ENCODE data around the gene NR3C2.

Gene NR3C2

GRCh38 chr4:148056879-148057278 lies 385.3 kb downstream of the NR3C2 start:
- H3K36me3 ChIP-seq (ENCODE audit: control insufficient read depth in 1 of 2, insufficient read depth in 2 of 2, low read length in 2 of 2): no peaks in the 10 kb centered on the region
- no peak overlapping the region for H4K91ac ChIP-seq (ENCODE audit: low read depth, low read length)
- no peak overlapping the region for H3K9ac ChIP-seq (ENCODE audit: low read length)
- no peak overlapping the region for H3K4me2 ChIP-seq (ENCODE audit: low read length)
- H3K9me3 ChIP-seq (ENCODE audit: insufficient read depth, low read depth, low read length): no peaks in the 10 kb centered on the region
- H2AFZ ChIP-seq (ENCODE audit: insufficient read depth, low read length, poor library complexity): no peak overlapping the region
- H3K79me2 ChIP-seq (ENCODE audit: control insufficient read depth, insufficient read depth, low read length, poor library complexity): no peaks in the 10 kb centered on the region
- H3K23ac ChIP-seq (ENCODE audit: low read length): no peak overlapping the region
- no peak overlapping the region for H2AK5ac ChIP-seq (ENCODE audit: low read length)
- H3K4me3 ChIP-seq (ENCODE audit: low read depth, low read length): no peak overlapping the region
- H2BK12ac ChIP-seq (ENCODE audit: low read length): no peak overlapping the region
- H3K79me1 ChIP-seq (ENCODE audit: low read length): peaks cover 2% of the 10 kb centered on the region
- no peak overlapping the region for H3K18ac ChIP-seq (ENCODE audit: low read length)
- H3K4ac ChIP-seq (ENCODE audit: low read depth, low read length): no peak overlapping the region
- no peak overlapping the region for H4K8ac ChIP-seq (ENCODE audit: low read depth, low read length)
- no peak overlapping the region for H2BK5ac ChIP-seq (ENCODE audit: low read depth, low read length, poor library complexity)
- no peak overlapping the region for H3K27ac ChIP-seq (ENCODE audit: low read depth, low read length)
- no peak overlapping the region for H2BK120ac ChIP-seq (ENCODE audit: insufficient read depth, low read length, poor library complexity)
- no CpG with 5 or more reads among the region's 6 CpGs for WGBS (ENCODE audit: extremely low coverage, insufficient coverage, insufficient read length)
- H4K12ac ChIP-seq (ENCODE audit: low read depth, low read length): no peak overlapping the region
- no peak overlapping the region for H3K14ac ChIP-seq (ENCODE audit: low read length)
- peaks cover 2 to 11% of the 10 kb centered on the region in 2 experiments for H3K4me1 ChIP-seq (ENCODE audit: control insufficient read depth in 1 of 2, insufficient read depth in 2 of 2, low read length in 2 of 2)
- no peaks in the 10 kb centered on the region for H3K27me3 ChIP-seq (ENCODE audit: insufficient read depth, low read length)
- DNase-seq: peak; percentile 23 to 35

GRCh38 chr4:148055844-148056243 lies 386.4 kb downstream of the NR3C2 start:
- Histone ChIP-seq H3K9ac (ENCODE audit: low read length) (no peak overlapping the region), H3K79me1 (ENCODE audit: low read length) (peaks cover 2% of the 10 kb centered on the region), H3K14ac (ENCODE audit: low read length) (no peak overlapping the region), H3K4me3 (ENCODE audit: low read depth, low read length) (no peak overlapping the region), H3K18ac (ENCODE audit: low read length) (no peak overlapping the region), H3K27ac (ENCODE audit: low read depth, low read length) (no peak overlapping the region), H4K91ac (ENCODE audit: low read depth, low read length) (no peak overlapping the region), H2BK12ac (ENCODE audit: low read length) (no peak overlapping the region), H2BK120ac (ENCODE audit: insufficient read depth, low read length, poor library complexity) (no peak overlapping the region), H3K9me3 (ENCODE audit: insufficient read depth, low read depth, low read length) (no peaks in the 10 kb centered on the region), H2AFZ (ENCODE audit: insufficient read depth, low read length, poor library complexity) (no peak overlapping the region), H3K79me2 (ENCODE audit: control insufficient read depth, insufficient read depth, low read length, poor library complexity) (no peaks in the 10 kb centered on the region), H3K4me2 (ENCODE audit: low read length) (no peak overlapping the region), H3K4me1 (ENCODE audit: control insufficient read depth in 1 of 2, insufficient read depth in 2 of 2, low read length in 2 of 2) (peaks cover 2 to 11% of the 10 kb centered on the region in 2 experiments), H4K8ac (ENCODE audit: low read depth, low read length) (no peak overlapping the region), H4K12ac (ENCODE audit: low read depth, low read length) (no peak overlapping the region), H3K4ac (ENCODE audit: low read depth, low read length) (no peak overlapping the region), H3K23ac (ENCODE audit: low read length) (no peak overlapping the region), H2AK5ac (ENCODE audit: low read length) (no peak overlapping the region), H3K36me3 (ENCODE audit: control insufficient read depth in 1 of 2, insufficient read depth in 2 of 2, low read length in 2 of 2) (no peaks in the 10 kb centered on the region), H2BK5ac (ENCODE audit: low read depth, low read length, poor library complexity) (no peak overlapping the region), H3K27me3 (ENCODE audit: insufficient read depth, low read length) (no peaks in the 10 kb centered on the region)
- no peak for DNase-seq
- WGBS (ENCODE audit: extremely low coverage, insufficient coverage, insufficient read length): no CpG with 5 or more reads among the region's 6 CpGs

GRCh38 chr4:148054275-148054674 lies 387.9 kb downstream of the NR3C2 start:
- Histone ChIP-seq H3K4me1 (ENCODE audit: control insufficient read depth in 1 of 2, insufficient read depth in 2 of 2, low read length in 2 of 2) (peaks cover 0 to 6% of the 10 kb centered on the region in 2 experiments), H4K8ac (ENCODE audit: low read depth, low read length) (no peak overlapping the region), H3K23ac (ENCODE audit: low read length) (no peak overlapping the region), H3K4me2 (ENCODE audit: low read length) (no peak overlapping the region), H4K91ac (ENCODE audit: low read depth, low read length) (no peak overlapping the region), H3K4ac (ENCODE audit: low read depth, low read length) (no peak overlapping the region), H3K79me1 (ENCODE audit: low read length) (no peaks in the 10 kb centered on the region), H2BK5ac (ENCODE audit: low read depth, low read length, poor library complexity) (no peak overlapping the region), H2AFZ (ENCODE audit: insufficient read depth, low read length, poor library complexity) (no peak overlapping the region), H3K27me3 (ENCODE audit: insufficient read depth, low read length) (no peaks in the 10 kb centered on the region), H3K9me3 (ENCODE audit: insufficient read depth, low read depth, low read length) (no peaks in the 10 kb centered on the region), H3K4me3 (ENCODE audit: low read depth, low read length) (no peak overlapping the region), H4K12ac (ENCODE audit: low read depth, low read length) (no peak overlapping the region), H3K79me2 (ENCODE audit: control insufficient read depth, insufficient read depth, low read length, poor library complexity) (no peaks in the 10 kb centered on the region), H3K36me3 (ENCODE audit: control insufficient read depth in 1 of 2, insufficient read depth in 2 of 2, low read length in 2 of 2) (no peaks in the 10 kb centered on the region), H2BK120ac (ENCODE audit: insufficient read depth, low read length, poor library complexity) (no peak overlapping the region), H3K27ac (ENCODE audit: low read depth, low read length) (no peak overlapping the region), H3K9ac (ENCODE audit: low read length) (no peak overlapping the region), H3K18ac (ENCODE audit: low read length) (no peak overlapping the region), H3K14ac (ENCODE audit: low read length) (no peak overlapping the region), H2AK5ac (ENCODE audit: low read length) (no peak overlapping the region), H2BK12ac (ENCODE audit: low read length) (no peak overlapping the region)
- DNase-seq: no peak
- WGBS (ENCODE audit: extremely low coverage, insufficient coverage, insufficient read length): no CpG with 5 or more reads among the region's 3 CpGs

- Histone ChIP-seq H3K9me3 (ENCODE audit: insufficient read depth, low read depth, low read length) (no peaks in the 10 kb centered on the region), H3K27me3 (ENCODE audit: insufficient read depth, low read length) (no peaks in the 10 kb centered on the region), H3K4ac (ENCODE audit: low read depth, low read length) (no peak overlapping the region), H3K23ac (ENCODE audit: low read length) (no peak overlapping the region), H3K4me3 (ENCODE audit: low read depth, low read length) (no peak overlapping the region), H2AK5ac (ENCODE audit: low read length) (no peak overlapping the region), H3K4me1 (ENCODE audit: control insufficient read depth in 1 of 2, insufficient read depth in 2 of 2, low read length in 2 of 2) (peaks cover 0 to 2% of the 10 kb centered on the region in 2 experiments), H4K12ac (ENCODE audit: low read depth, low read length) (no peak overlapping the region), H3K79me2 (ENCODE audit: control insufficient read depth, insufficient read depth, low read length, poor library complexity) (no peaks in the 10 kb centered on the region), H2BK5ac (ENCODE audit: low read depth, low read length, poor library complexity) (no peak overlapping the region), H3K4me2 (ENCODE audit: low read length) (no peak overlapping the region), H2BK120ac (ENCODE audit: insufficient read depth, low read length, poor library complexity) (no peak overlapping the region), H2BK12ac (ENCODE audit: low read length) (no peak overlapping the region), H3K27ac (ENCODE audit: low read depth, low read length) (no peak overlapping the region), H3K14ac (ENCODE audit: low read length) (no peak overlapping the region), H3K79me1 (ENCODE audit: low read length) (no peaks in the 10 kb centered on the region), H4K91ac (ENCODE audit: low read depth, low read length) (no peak overlapping the region), H4K8ac (ENCODE audit: low read depth, low read length) (no peak overlapping the region), H3K36me3 (ENCODE audit: control insufficient read depth in 1 of 2, insufficient read depth in 2 of 2, low read length in 2 of 2) (no peaks in the 10 kb centered on the region), H3K9ac (ENCODE audit: low read length) (no peak overlapping the region), H2AFZ (ENCODE audit: insufficient read depth, low read length, poor library complexity) (no peak overlapping the region), H3K18ac (ENCODE audit: low read length) (no peak overlapping the region)
- WGBS (ENCODE audit: extremely low coverage, insufficient coverage, insufficient read length): no CpG with 5 or more reads among the region's 11 CpGs
- DNase-seq: no peak
Observed at GRCh38 chr4:148053298-148054003, 388.8 kb downstream of the NR3C2 start.
